ENCODE data around the gene KAZALD1.

KAZALD1 gene

DNA sequence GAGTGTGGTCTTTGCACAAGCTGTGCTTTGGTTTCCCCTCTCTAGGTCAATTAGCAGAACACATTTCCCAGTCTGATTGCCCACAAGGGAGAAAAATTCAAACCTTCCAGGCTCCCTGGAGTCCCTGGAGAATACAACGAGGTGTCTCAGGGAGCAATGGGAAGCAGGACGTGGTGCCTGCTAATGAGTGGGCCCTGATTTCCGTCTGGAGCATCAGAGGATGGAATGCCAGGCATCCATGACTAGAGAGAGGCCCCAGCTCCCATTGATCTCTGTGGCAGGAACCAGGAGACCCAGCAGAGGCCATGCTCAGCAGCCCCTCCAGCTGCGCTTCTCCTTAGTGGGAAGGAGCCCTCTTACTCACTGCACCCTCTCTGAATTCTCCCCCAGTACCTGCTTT, 36.1 kb downstream of the KAZALD1 start:
- no peak for DNase-seq

DNA sequence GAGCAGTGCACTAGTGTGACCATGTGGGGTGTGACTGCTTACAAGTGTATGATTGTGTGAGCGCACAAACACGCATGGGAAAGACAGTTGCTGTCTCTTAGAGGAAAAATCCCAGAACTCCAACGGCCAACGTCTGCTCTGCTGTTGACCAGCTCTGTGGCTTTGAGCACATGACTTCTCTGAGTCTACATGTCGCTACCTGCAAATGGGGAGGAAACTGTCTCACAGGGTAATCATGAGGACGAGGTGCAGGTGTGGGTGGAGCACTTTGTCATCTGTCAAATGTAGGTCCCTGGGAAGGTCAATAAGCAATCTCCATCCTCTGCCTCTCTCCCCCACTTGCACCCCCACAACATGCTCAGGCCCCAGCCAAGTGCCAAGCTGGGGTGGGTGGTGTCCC, 38.1 kb downstream of the KAZALD1 start:
- no peak for DNase-seq

DNA sequence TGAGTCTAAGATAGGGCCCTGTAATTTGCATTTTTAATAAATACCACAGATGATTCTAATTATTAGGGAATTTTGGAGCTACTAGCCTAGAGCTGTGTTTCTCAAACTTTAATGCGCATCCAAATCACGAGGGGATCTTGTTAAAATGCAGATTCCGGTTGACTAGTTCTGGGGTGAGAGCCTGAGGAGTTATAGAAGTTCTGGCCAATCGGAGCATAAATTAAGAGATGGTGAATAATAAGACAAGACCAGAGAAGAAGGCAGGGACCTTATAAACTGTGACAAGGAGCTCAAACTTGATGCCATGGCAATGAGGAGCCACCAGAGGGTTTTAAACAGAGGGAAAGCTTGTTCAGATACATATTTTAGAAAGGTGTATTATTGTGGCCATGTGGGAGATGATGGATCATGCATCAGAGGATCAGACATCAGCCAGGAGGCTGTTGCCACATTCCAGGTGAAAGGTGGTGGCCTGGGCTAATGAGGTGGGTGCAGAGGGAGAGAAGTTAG, 39.6 kb downstream of the KAZALD1 start:
- DNase-seq = no peak

DNA sequence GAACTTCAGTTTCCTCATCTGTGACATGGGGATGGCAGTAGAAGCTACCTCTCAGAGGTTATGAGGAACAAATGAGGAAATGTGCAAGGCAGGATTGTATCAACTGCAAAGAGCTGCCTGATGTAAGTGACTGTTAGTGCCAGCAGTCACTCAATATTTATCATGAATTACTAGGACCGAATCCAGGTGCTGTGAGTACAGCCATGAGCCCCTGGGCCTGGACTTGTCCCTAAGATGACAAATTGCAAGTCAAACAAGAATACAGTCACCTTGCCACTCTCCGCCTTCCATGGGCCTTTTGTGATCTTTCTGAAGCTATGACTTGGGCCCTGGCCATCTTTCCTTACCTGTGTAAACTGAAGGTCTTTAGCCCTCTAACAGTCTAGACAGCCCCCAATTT, 41.6 kb downstream of the KAZALD1 start:
- no peak for DNase-seq

DNA sequence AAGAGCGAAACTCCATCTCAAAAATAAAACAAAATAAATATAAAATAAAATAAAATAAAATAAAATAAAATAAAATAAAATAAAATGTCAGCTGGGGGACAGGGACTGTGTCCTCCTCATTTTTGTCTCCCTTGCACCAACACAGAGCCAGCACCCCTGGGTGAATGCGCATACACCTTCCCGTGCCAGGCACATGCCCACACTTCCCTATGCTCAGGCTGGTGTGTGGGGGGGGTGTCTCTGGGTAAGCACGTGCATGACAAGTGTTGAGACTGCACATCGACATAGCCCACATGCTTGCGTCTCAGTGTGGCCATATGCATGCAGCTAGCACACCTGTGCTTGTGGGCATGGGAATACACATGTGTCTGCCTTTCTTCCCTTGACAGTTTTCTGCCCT, 44.6 kb downstream of the KAZALD1 start:
- DNase-seq = no peak

DNA sequence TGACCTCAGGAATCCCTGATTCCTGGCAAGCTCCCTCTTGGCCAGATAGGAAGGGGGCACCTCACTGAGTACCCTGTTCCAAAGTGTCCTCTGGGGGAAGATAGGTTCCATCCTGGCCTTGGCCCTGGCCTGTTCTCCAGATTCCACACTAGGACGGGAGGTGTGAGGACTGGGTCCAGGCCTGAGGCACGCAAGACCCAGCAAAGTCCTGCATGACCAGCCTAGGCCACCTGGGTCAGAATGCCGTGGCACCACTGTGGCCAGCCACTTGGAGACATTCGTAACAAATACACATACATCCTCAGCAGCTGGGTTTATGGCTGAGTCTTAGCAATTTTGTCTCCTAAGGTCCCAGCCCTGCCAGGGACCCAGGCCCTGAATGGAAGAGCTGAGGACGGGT, 46.0 kb downstream of the KAZALD1 start:
- no peak for DNase-seq

DNA sequence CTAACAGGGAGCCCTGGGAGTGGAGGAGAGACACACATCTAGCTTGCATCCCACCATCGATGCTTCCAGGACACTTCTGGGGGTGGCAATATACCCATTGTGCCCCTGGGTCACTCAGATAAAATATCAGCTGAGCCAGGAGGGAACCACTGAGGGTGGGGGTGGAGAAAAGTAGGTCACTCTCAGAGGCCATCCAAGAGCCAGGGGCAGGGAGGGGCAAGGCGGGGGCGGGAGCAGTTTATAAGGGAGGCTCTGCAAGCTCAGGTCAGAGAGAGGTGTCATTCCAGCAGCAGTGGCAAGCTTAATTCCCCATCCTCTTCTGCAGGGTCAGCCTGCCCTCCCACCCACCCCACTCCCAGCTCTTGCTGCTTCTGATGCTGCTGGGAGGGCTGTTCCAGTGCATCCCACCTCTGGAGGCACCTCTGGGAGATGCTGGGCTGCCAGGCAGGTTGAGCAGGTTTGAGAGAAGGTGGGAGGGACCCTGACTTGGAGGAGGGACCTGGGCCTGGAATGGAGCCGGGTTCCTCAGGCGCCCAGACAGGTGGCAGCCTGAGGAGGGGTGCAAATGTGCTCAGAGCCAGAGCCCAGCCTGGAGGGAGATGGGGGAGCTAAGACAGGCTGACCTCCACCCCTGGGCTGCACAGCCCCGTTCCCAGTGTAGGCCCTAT, 49.2 kb downstream of the KAZALD1 start:
- DNase-seq = no peak

DNA sequence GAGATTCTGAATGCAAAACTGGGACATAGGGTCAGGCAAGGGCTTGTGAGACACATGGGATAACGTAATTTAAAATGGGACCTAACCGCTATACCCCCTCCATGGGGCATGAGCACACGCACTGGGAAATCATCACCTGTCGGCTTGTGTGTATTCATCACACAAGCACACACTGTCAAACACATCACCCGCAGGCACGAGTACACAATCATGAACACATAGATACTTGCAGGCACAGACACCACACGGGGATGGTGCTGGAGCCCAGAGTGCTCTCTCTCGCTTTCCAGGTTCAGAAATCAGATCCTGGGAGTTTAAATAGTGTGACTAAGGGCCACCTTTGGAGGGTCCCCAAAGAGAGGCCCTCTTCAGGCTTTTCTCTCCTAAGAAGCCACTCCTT, 49.8 kb downstream of the KAZALD1 start:
- no peak for DNase-seq

DNA sequence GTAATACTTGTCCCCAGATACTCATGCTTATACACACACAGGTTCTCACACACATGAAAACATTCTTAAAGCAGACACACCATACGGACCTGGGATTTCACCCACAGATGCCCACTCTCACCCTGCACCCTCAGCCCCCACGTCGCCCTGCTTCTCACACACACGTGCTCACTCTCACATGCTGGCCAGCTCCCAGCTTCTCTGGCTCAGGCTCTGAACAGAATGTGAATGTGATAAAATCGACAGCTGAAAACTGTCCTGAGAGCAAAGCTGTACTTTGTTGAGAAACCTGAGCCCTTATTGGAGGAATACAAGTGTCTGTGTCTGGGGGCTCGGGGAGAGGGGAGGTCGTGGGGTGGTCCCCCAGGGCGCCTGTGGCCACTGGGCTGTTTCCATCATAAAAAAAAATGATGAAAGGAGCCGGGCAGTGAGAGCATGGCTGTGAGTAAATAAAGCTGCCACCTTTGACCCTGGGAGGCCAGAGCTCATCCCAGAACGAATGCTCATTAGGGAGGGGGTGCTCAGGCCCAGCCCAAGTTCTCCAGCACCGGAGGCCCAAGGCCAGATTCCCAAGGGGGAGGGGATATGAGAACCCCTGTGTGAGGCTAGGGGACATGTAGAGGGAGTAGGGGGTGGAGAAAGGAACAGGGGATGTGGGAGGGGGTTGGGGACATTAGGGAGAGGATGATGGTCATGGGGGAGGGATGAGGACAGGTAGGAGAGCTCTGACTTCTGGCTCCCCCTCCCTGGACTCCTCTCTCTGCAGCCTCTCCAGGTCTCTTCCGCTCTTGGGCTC, 51.2 kb downstream of the KAZALD1 start:
- DNase-seq = no peak

DNA sequence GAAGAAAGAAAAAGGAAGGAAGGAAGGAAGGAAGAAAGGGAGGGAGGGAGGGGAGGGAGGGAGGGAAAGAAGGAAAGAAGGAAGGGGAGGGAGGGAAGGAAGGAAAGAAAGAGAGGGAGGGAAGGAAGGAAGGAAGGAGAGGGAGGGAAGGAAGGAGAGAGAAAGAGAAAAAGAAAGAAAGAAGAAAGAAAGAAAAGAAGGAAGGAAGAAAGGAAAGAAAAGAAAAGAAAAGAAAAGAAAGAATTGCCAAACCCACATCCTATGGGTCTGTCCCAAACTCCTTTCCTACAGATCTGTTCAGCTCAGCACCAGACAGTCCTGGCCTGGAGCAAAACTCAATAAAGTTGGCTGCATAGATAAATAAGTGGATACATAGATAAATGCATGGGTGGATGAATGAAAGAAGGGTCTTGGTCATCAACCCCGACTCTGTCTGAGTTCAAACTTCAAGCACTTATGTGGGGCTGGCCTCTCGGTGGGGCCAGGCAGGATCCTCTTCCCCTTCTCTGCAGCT, 52.2 kb downstream of the KAZALD1 start:
- DNase-seq = no peak

DNA sequence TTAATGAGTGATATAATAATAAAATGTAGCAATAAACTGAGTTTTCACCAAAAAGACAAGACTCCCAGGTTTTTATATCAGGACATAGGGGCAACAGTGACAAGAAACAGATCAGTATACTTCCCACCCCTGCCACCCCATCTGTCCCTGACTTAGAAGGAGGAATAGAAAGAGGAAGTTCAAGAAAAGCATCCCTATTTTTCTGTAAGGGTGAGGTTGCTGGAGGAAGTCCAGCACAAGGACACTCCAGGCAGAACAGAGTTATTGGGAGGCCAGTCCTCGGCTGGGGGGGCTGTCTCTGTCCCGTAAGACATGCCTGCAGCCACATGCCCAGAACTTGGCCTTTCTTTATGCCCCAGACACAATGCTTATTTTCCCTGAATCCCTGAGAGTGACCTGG, 52.9 kb downstream of the KAZALD1 start:
- no peak for DNase-seq

Measured in activated CD8-positive, alpha-beta memory T cell treated with anti-CD3 and anti-CD28 coated beads, Interleukin-2, amount 50 U/mL, for 48 hours (primary cell).